ENCODE data around the gene ARL4A.

DNA sequence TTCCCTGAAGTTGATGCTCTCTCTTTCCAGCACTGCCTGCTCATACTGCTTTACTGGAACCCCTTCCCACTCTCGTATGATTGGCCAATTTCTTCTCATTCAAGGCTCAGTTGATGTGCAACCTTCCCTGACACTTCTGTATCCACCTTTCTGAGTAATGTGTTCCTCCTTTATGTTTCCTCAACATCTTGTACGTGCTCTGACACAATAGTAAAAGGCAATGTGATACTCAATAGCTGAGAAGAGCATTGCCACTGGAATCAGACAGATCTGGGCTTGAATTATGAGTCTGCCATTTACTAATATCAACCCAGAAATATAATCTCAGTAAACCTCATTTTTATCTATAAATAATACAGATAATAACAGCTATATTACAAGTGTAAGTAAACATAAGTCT, 34.7 kb downstream of the ARL4A start:
- TF ChIP-seq, protein P1, sequence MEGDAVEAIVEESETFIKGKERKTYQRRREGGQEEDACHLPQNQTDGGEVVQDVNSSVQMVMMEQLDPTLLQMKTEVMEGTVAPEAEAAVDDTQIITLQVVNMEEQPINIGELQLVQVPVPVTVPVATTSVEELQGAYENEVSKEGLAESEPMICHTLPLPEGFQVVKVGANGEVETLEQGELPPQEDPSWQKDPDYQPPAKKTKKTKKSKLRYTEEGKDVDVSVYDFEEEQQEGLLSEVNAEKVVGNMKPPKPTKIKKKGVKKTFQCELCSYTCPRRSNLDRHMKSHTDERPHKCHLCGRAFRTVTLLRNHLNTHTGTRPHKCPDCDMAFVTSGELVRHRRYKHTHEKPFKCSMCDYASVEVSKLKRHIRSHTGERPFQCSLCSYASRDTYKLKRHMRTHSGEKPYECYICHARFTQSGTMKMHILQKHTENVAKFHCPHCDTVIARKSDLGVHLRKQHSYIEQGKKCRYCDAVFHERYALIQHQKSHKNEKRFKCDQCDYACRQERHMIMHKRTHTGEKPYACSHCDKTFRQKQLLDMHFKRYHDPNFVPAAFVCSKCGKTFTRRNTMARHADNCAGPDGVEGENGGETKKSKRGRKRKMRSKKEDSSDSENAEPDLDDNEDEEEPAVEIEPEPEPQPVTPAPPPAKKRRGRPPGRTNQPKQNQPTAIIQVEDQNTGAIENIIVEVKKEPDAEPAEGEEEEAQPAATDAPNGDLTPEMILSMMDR (IDR thresholded peaks at IDR 0.05; ENCODE audit: low read depth, low read length): no peak
- TF ChIP-seq EZH2phosphoT487 (IDR thresholded peaks at IDR 0.05; ENCODE audit: low read depth): no peak

Measured in OCI-LY3 (cell line).